Body of pancreas (tissue), 4 donors: ENCODE data around the gene MAP1B. TPM values are rescaled to one million over a fixed set of nuclear protein-coding genes. Genes with fewer than 3 reads are reported as not detected.

Source experiments
- ATAC-seq: fragments of 150-250 bp; one replicate; pipeline ENCODE4 v1.9.1; 2016
- DNase-seq, 4 donors: peaks; one replicate each; pipeline ENCODE4 v3.0.0-alpha.2; 2019
- H3K27ac ChIP-seq, 4 donors: fragments of 200-600 bp; sonication (generic); 1 replicate in 3 of 4; 2 replicates in 1 of 4; pipeline versions ENCODE4 v1.5.1 to v1.6.1; 2016 to 2019; ENCODE audit warnings: mild to moderate bottlenecking in 1 of 4, mixed read lengths in 1 of 4, moderate library complexity in 1 of 4
- H3K27me3 ChIP-seq, 2 donors: fragments of 200-600 bp; sonication (generic); one replicate each; pipeline ENCODE4 v1.6.0; 2016; ENCODE audit warnings: mild to moderate bottlenecking in 1 of 2
- H3K36me3 ChIP-seq, 2 donors: fragments of 200-600 bp; sonication (generic); replicated peaks in 1 of 2; 2 replicates each; pipeline ENCODE4 v1.5.1; 2016; ENCODE audit warnings: low read depth in 2 of 2; ENCODE audit not compliant: insufficient read depth in 1 of 2
- H3K4me1 ChIP-seq: fragments of 200-600 bp; sonication (generic); one replicate; pipeline ENCODE4 v1.6.0; 2016
- H3K4me3 ChIP-seq, 2 donors: fragments of 200-600 bp; sonication (generic); 1 replicate in 1 of 2; 2 replicates in 1 of 2; pipeline ENCODE4 v1.5.1; 2016 to 2019
- H3K9me3 ChIP-seq, 3 donors: fragments of 200-600 bp; sonication (generic); 1 replicate in 2 of 3; 2 replicates in 1 of 3; pipeline ENCODE4 v1.5.1; 2016
- POLR2A ChIP-seq, 3 donors: fragments of 450-650 bp; IDR thresholded peaks; one replicate each; pipeline ENCODE4 v1.6.1; 2016; ENCODE audit warnings: antibody characterized with exemption in 3 of 3, mild to moderate bottlenecking in 2 of 3
- WGBS, 2 donors: methylation state at CpG; one replicate each; pipeline ENCODE4 v1.1.5; 2017; 5-methylcytosine and 5-hydroxymethylcytosine counted together
- intact Hi-C: fragments of 100-400 bp; cut with DNase I; formaldehyde crosslinking; loops from one replicate; pipeline ENCODE4 v1.15.1; 2023
- total RNA-seq, 2 donors: library from RNA; depleted of rRNA; stranded (reverse); fragments of >200 nt; gene quantifications; one replicate each; pipeline ENCODE4 v1.1.0, GENCODE V29; 2016
- TF ChIP-seq, protein P1 (sequence below), 7 experiments: fragments of 450-650 bp in 4 of 7; fragments of 200-600 bp in 3 of 7; sonication (generic) in 3 of 7; IDR thresholded peaks; one replicate each; pipeline ENCODE4 v1.5.1; 2016 to 2019; ENCODE audit warnings: antibody characterized with exemption in 7 of 7

The MAP1B gene
- total RNA-seq, 2 donors from 2014 or later: 30.4 to 69.9 TPM

DNA sequence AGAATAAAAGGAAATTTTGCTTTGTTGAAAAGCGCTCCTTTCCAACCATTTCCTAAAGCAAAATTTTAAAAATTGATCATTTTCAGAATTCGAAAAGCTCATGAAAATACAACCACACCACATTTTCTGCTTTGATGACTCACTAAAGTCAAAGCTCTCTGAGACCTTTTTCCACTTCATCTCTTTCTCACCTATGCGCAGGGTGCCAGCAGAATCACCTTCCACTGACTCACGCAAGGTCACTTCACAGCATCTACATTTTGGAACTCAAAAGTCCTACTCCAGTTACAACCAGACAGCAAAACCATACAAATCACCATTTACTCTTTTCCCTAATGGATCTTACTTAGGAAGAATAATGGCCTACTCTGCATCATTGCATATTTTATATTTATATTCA lies 106.2 kb downstream of the MAP1B start:
- WGBS, 2 donors: 92 to 97% methylated on average over 4 of the region's 4 CpGs
- no peak for TF ChIP-seq POLR2A (IDR thresholded peaks at IDR 0.05)
- TF ChIP-seq, protein P1, sequence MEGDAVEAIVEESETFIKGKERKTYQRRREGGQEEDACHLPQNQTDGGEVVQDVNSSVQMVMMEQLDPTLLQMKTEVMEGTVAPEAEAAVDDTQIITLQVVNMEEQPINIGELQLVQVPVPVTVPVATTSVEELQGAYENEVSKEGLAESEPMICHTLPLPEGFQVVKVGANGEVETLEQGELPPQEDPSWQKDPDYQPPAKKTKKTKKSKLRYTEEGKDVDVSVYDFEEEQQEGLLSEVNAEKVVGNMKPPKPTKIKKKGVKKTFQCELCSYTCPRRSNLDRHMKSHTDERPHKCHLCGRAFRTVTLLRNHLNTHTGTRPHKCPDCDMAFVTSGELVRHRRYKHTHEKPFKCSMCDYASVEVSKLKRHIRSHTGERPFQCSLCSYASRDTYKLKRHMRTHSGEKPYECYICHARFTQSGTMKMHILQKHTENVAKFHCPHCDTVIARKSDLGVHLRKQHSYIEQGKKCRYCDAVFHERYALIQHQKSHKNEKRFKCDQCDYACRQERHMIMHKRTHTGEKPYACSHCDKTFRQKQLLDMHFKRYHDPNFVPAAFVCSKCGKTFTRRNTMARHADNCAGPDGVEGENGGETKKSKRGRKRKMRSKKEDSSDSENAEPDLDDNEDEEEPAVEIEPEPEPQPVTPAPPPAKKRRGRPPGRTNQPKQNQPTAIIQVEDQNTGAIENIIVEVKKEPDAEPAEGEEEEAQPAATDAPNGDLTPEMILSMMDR (IDR thresholded peaks at IDR 0.05): no peak
- Histone ChIP-seq H3K9me3 (no peaks in the 10 kb centered on the region), H3K27ac (no peak overlapping the region), H3K4me1 (peaks cover 11% of the 10 kb centered on the region), H3K36me3 (peaks cover 0 to 2% of the 10 kb centered on the region in 2 donors), H3K27me3 (no peaks in the 10 kb centered on the region), H3K4me3 (no peak overlapping the region)
- ATAC-seq (no peak), DNase-seq (no peak)
- intact Hi-C loops: no loop called here

DNA sequence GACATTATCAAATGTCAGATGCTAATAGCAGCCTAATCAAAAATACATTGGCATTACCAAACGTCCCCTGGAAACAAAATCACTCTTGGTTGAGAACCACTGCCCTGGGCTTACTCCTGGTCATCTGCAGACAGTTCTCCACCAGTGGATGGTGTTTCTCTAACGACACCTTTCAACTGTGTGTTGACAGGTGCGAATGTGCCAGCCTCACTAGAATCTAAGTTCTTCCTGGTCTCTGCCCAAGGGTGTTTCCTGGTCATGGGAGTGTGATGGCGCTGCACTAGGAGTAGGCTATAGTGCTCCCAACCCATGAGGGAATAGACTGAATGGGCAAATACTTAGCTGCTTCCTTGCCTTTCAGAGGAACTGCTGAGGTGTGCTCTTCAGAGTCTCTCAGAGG lies 106.9 kb downstream of the MAP1B start:
- ATAC-seq (no peak), DNase-seq (no peak)
- intact Hi-C loops: no loop called here
- Histone ChIP-seq H3K27me3 (no peaks in the 10 kb centered on the region), H3K4me1 (peaks cover 11% of the 10 kb centered on the region), H3K9me3 (no peaks in the 10 kb centered on the region), H3K36me3 (peaks cover 0 to 7% of the 10 kb centered on the region in 2 donors), H3K4me3 (no peak overlapping the region), H3K27ac (no peak overlapping the region)
- 77 to 83% methylated on average over 4 of the region's 4 CpGs for WGBS, 2 donors
- no peak for TF ChIP-seq POLR2A (IDR thresholded peaks at IDR 0.05)
- TF ChIP-seq, protein P1 (IDR thresholded peaks at IDR 0.05): no peak

DNA sequence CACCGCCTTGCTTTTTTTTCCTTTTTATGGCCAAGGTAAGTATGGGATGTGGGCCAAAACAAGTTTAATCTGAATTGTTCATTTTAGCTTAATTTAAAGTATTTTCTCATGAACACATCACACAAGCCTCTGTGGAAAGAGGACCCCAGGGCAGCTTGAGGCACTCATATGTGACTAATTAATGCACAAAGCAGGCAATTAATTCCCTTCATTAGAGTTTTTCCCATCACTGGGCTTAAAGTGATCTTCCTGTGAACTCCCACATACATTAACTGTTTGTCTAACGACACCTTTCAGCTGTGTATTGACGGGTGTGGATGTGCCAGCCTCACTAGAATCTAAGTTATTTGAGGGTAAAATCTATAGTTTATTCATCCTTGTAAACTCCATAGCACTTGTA lies 109.5 kb downstream of the MAP1B start:
- peaks cover 0 to 14% of the 10 kb centered on the region in 2 donors for H3K36me3 ChIP-seq
- no peaks in the 10 kb centered on the region for H3K4me1 ChIP-seq
- no peaks in the 10 kb centered on the region for H3K9me3 ChIP-seq
- intact Hi-C loops: no loop called here
- TF ChIP-seq, protein P1 (IDR thresholded peaks at IDR 0.05): no peak
- TF ChIP-seq POLR2A (IDR thresholded peaks at IDR 0.05): no peak
- no peak overlapping the region for H3K27ac ChIP-seq
- ATAC-seq (no peak), DNase-seq (no peak)
- no peak overlapping the region for H3K4me3 ChIP-seq
- no peaks in the 10 kb centered on the region for H3K27me3 ChIP-seq
- WGBS, 2 donors: 88 to 93% methylated on average over 3 of the region's 3 CpGs

DNA sequence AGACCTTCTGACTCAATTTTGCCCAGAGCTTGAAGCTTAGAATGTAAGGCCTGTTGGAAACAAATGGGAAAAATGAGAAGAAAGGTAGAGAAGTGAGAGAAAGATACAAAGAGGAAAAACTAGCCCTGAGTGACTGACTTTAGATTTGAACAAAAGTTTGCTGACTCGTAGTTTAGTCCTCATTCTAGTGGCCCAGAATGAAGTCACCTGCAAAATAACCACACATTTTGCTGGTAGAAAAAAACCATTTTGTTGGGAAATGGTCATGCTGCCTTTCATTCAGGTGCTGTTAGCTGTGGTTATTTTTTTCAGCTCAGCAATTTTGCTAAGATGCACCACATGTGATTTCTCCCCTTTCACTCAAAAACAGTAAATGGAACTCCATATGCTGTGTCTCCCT lies 113.8 kb downstream of the MAP1B start:
- Histone ChIP-seq H3K4me3 (no peak overlapping the region), H3K9me3 (no peaks in the 10 kb centered on the region), H3K4me1 (no peaks in the 10 kb centered on the region), H3K27me3 (no peaks in the 10 kb centered on the region), H3K27ac (no peak overlapping the region), H3K36me3 (peaks cover 0 to 25% of the 10 kb centered on the region in 2 donors)
- TF ChIP-seq, protein P1 (IDR thresholded peaks at IDR 0.05): no peak
- no peak for TF ChIP-seq POLR2A (IDR thresholded peaks at IDR 0.05)
- intact Hi-C loops: no loop called here
- no peak for DNase-seq
- WGBS, 2 donors: 90 to 97% methylated on average over 1 of the region's 1 CpG
- no peak for ATAC-seq

DNA sequence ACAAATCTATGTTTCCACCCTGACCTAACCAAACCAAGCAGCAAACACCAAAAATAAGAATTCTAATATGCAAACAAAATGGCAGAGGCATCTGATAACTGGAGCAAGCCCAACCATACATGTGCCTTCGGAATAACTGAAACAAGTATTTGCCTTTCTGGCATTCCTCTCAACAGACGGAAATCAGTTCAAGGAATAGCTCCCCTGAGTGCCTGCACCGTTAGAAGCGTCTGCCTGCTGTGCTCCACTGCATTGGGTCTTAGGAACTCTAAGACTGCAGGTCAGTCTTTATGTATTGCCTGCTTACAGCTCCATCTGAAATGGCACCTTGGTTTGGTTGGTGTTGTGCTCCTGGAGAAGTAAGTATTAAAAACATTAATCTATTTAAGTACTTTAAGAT lies 114.3 kb downstream of the MAP1B start:
- Histone ChIP-seq H3K27ac (no peak overlapping the region), H3K4me3 (no peak overlapping the region), H3K27me3 (no peaks in the 10 kb centered on the region), H3K36me3 (peaks cover 0 to 25% of the 10 kb centered on the region in 2 donors), H3K4me1 (no peaks in the 10 kb centered on the region), H3K9me3 (no peaks in the 10 kb centered on the region)
- no peak for ATAC-seq
- TF ChIP-seq, protein P1 (IDR thresholded peaks at IDR 0.05): no peak
- TF ChIP-seq POLR2A (IDR thresholded peaks at IDR 0.05): no peak
- 75 to 81% methylated on average over 4 of the region's 4 CpGs for WGBS, 2 donors
- DNase-seq: no peak
- intact Hi-C loops: no loop called here
